Endothelial cell of umbilical vein (primary cell): Measurements from ENCODE around the gene TM4SF5.

Source experiments
- CTCF ChIP-seq, 2 donors: IDR thresholded peaks; 1 replicate in 1 of 2; 2 replicates in 1 of 2; pipeline ENCODE4 v1.5.1; 2011; ENCODE audit warnings: low read length in 2 of 2, mild to moderate bottlenecking in 2 of 2, moderate library complexity in 2 of 2, control low read depth in 1 of 2, inconsistent platforms in 1 of 2, low read depth in 1 of 2; ENCODE audit not compliant: insufficient read depth in 1 of 2; ENCODE audit errors: extremely low read depth in 1 of 2
- EZH2 ChIP-seq: IDR thresholded peaks from 2 replicates; pipeline ENCODE4 v1.6.1; 2012; ENCODE audit warnings: borderline replicate concordance, low read depth, mild to moderate bottlenecking, moderate library complexity, low read length, inconsistent platforms; ENCODE audit not compliant: severe bottlenecking
- FOS ChIP-seq: IDR thresholded peaks from 2 replicates; pipeline ENCODE4 v1.6.1; 2011; ENCODE audit warnings: mild to moderate bottlenecking, low read length, moderate library complexity, borderline replicate concordance; ENCODE audit not compliant: insufficient read depth
- GATA2 ChIP-seq: IDR thresholded peaks from 2 replicates; pipeline ENCODE4 v1.7.0; 2011; ENCODE audit warnings: low read depth, mild to moderate bottlenecking, moderate library complexity, mixed read lengths, low read length; ENCODE audit not compliant: insufficient read length, insufficient read depth
- JUN ChIP-seq: IDR thresholded peaks from 2 replicates; pipeline ENCODE4 v1.6.1; 2011; ENCODE audit warnings: borderline replicate concordance, low read depth; ENCODE audit not compliant: insufficient read length, insufficient read depth
- MAX ChIP-seq: IDR thresholded peaks from 2 replicates; pipeline ENCODE4 v1.6.1; 2011; ENCODE audit not compliant: insufficient read depth, insufficient read length
- MYC ChIP-seq: IDR thresholded peaks from one replicate; pipeline ENCODE4 v1.6.1; 2011; ENCODE audit warnings: mild to moderate bottlenecking, low read depth, low read length
- POLR2A ChIP-seq: IDR thresholded peaks from 2 replicates; pipeline ENCODE4 v1.6.1; 2012; ENCODE audit warnings: low read depth, mild to moderate bottlenecking, control low read depth, low read length
- POLR2AphosphoS5 ChIP-seq: IDR thresholded peaks from 2 replicates; pipeline ENCODE4 v1.6.1; 2012; ENCODE audit warnings: low read depth, mild to moderate bottlenecking, control low read depth, low read length, moderate library complexity; ENCODE audit not compliant: insufficient read depth

- TF ChIP-seq MAX (no peak), EZH2 (no peak), POLR2AphosphoS5 (no peak), CTCF (IDR thresholded peaks at IDR 0.05; ENCODE audit: extremely low read depth in 1 of 2, insufficient read depth in 1 of 2, low read depth in 1 of 2, low read length in 2 of 2) (no peak), JUN (no peak), FOS (no peak), POLR2A (no peak), GATA2 (no peak), MYC (no peak)
Measured at GRCh38 chr17:4766723-4767122, 5.0 kb upstream of the TM4SF5 start.
